ENCODE measurements around the gene OGFR. TPM values are rescaled to one million over a fixed set of nuclear protein-coding genes. Genes with fewer than 3 reads are reported as not detected.

Gene OGFR
- total RNA-seq, 2 experiments from 2014 or later = 67.0 to 76.6 TPM

DNA sequence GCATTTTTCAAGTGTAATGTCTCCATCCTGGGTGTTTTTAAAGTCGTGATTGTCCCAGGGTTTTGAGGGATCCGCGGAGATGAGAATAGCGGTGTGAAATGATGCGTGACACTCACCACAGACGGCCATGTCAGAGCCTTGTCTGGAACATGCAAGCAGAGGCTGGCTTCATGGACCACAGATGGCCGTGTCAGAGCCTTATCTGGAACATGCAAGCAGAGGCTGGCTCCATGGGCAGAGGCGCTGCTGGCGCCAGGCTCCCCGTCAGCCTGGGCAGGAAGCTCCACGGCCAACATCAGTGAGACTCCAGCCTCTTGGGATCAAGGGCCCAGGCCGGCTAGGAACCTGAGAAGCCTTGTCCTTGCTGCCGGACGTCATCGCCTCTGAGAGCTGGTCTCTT is 16.0 kb upstream of the OGFR start:
- H3K27ac Mint-ChIP-seq = no peak overlapping the region
- ChIA-PET POLR2A (no interaction called here), CTCF (interaction anchor here (1.2 to 2.7 kb wide), 4 partner anchors 16 to 289 kb away, joined by 3 to 10 read pairs (median 5); no protein-coding TSS in a partner anchor)
- H3K4me3 Mint-ChIP-seq = no peak overlapping the region
- H3K36me3 Mint-ChIP-seq (ENCODE audit: low read depth) = no peaks in the 10 kb centered on the region
- H3K4me1 Mint-ChIP-seq (ENCODE audit: low read depth) = peaks cover 25% of the 10 kb centered on the region
- H3K9me3 Mint-ChIP-seq (ENCODE audit: insufficient read depth) = no peaks in the 10 kb centered on the region
- no peak for DNase-seq
- no peaks in the 10 kb centered on the region for H3K27me3 Mint-ChIP-seq (ENCODE audit: low read depth)
- ATAC-seq = no peak

- no peak for ATAC-seq
- H3K4me1 Mint-ChIP-seq (ENCODE audit: low read depth) = peaks cover 33% of the 10 kb centered on the region
- CTCF ChIA-PET = interaction anchor here (1.1 to 3.3 kb wide), 9 partner anchors 10 to 291 kb away, joined by 3 to 24 read pairs (median 6); no protein-coding TSS in a partner anchor
- no peak overlapping the region for H3K4me3 Mint-ChIP-seq
- DNase-seq = no peak
- POLR2A ChIA-PET = no interaction called here
- H3K27ac Mint-ChIP-seq = no peak overlapping the region
- no peaks in the 10 kb centered on the region for H3K27me3 Mint-ChIP-seq (ENCODE audit: low read depth)
- H3K9me3 Mint-ChIP-seq (ENCODE audit: insufficient read depth) = no peaks in the 10 kb centered on the region
- H3K36me3 Mint-ChIP-seq (ENCODE audit: low read depth) = no peaks in the 10 kb centered on the region
These were observed 14.6 kb upstream of the OGFR start for GRCh38 chr20:62790075-62790474.

- ATAC-seq (peak; percentile 16), DNase-seq (peak; percentile 87)
- no peak overlapping the region for H3K27ac Mint-ChIP-seq
- no peaks in the 10 kb centered on the region for H3K9me3 Mint-ChIP-seq (ENCODE audit: insufficient read depth)
- H3K36me3 Mint-ChIP-seq (ENCODE audit: low read depth) = no peaks in the 10 kb centered on the region
- ChIA-PET CTCF (interaction anchor here (0.6 to 3.3 kb wide), 45 partner anchors 9 to 529 kb away, joined by 3 to 24 read pairs (median 4); partner anchors contain the start of gene SLCO4A1), POLR2A (interaction anchor here (0.8 to 1.3 kb wide), 2 partner anchors 17 to 174 kb away, joined by 3 to 5 read pairs; no protein-coding TSS in a partner anchor)
- no peak overlapping the region for H3K4me3 Mint-ChIP-seq
- peaks cover 36% of the 10 kb centered on the region for H3K4me1 Mint-ChIP-seq (ENCODE audit: low read depth)
- no peaks in the 10 kb centered on the region for H3K27me3 Mint-ChIP-seq (ENCODE audit: low read depth)
These were observed 13.1 kb upstream of the OGFR start for GRCh38 chr20:62791301-62792181.

GRCh38 chr20:62792182-62792939 is 12.3 kb upstream of the OGFR start:
- Mint-ChIP-seq H3K27ac (peak overlapping the region; percentile 62), H3K4me1 (ENCODE audit: low read depth) (peaks cover 40% of the 10 kb centered on the region), H3K36me3 (ENCODE audit: low read depth) (no peaks in the 10 kb centered on the region), H3K27me3 (ENCODE audit: low read depth) (no peaks in the 10 kb centered on the region), H3K9me3 (ENCODE audit: insufficient read depth) (no peaks in the 10 kb centered on the region), H3K4me3 (no peak overlapping the region)
- POLR2A ChIA-PET = interaction anchor here (0.8 to 1.3 kb wide), 2 partner anchors 16 to 175 kb away, joined by 3 to 5 read pairs; no protein-coding TSS in a partner anchor
- CTCF ChIA-PET = interaction anchor here (0.6 to 3.3 kb wide), 37 partner anchors 10 to 409 kb away, joined by 3 to 24 read pairs (median 4); partner anchors contain the start of gene SLCO4A1
- DNase-seq = no peak
- no peak for ATAC-seq

- H3K36me3 Mint-ChIP-seq (ENCODE audit: low read depth) = peaks cover 3% of the 10 kb centered on the region
- no peaks in the 10 kb centered on the region for H3K9me3 Mint-ChIP-seq (ENCODE audit: insufficient read depth)
- peaks cover 45% of the 10 kb centered on the region for H3K4me1 Mint-ChIP-seq (ENCODE audit: low read depth)
- no peaks in the 10 kb centered on the region for H3K27me3 Mint-ChIP-seq (ENCODE audit: low read depth)
- ATAC-seq (no peak), DNase-seq (no peak)
- ChIA-PET POLR2A (interaction anchor here (2.4 to 3.1 kb wide), 2 partner anchors 10 to 12 kb away, joined by 7 to 21 read pairs; partner anchors contain the start of gene OGFR), CTCF (interaction anchor here (1.0 to 3.3 kb wide), 18 partner anchors 11 to 383 kb away, joined by 3 to 18 read pairs (median 8); no protein-coding TSS in a partner anchor)
- peak overlapping the region; percentile 78 for H3K4me3 Mint-ChIP-seq
- peak overlapping the region; percentile 90 for H3K27ac Mint-ChIP-seq
These were observed 11.5 kb upstream of the OGFR start for GRCh38 chr20:62792940-62793756.

GRCh38 chr20:62793757-62794006 is 11.0 kb upstream of the OGFR start:
- Mint-ChIP-seq H3K4me1 (ENCODE audit: low read depth) (peaks cover 48% of the 10 kb centered on the region), H3K4me3 (peak overlapping the region; percentile 78), H3K27me3 (ENCODE audit: low read depth) (no peaks in the 10 kb centered on the region), H3K27ac (peak overlapping the region; percentile 90), H3K36me3 (ENCODE audit: low read depth) (peaks cover 8% of the 10 kb centered on the region), H3K9me3 (ENCODE audit: insufficient read depth) (no peaks in the 10 kb centered on the region)
- no peak for ATAC-seq
- no peak for DNase-seq
- ChIA-PET POLR2A (interaction anchor here (1.4 to 3.1 kb wide), 4 partner anchors 11 to 492 kb away, joined by 5 to 21 read pairs (median 6); partner anchors contain the start of gene OGFR), CTCF (interaction anchor here (0.8 to 1.8 kb wide), 13 partner anchors 10 to 411 kb away, joined by 3 to 9 read pairs (median 5); partner anchors contain the start of genes OGFR and SLCO4A1)

- peak; percentile 79 for ATAC-seq
- H3K36me3 Mint-ChIP-seq (ENCODE audit: low read depth) = peaks cover 11% of the 10 kb centered on the region
- H3K9me3 Mint-ChIP-seq (ENCODE audit: insufficient read depth) = no peaks in the 10 kb centered on the region
- CTCF ChIA-PET = interaction anchor here (0.7 to 1.8 kb wide), 17 partner anchors 9 to 412 kb away, joined by 3 to 9 read pairs (median 4); partner anchors contain the start of genes OGFR and SLCO4A1
- peaks cover 48% of the 10 kb centered on the region for H3K4me1 Mint-ChIP-seq (ENCODE audit: low read depth)
- H3K27ac Mint-ChIP-seq = peak overlapping the region; percentile 90
- DNase-seq = peak; percentile 96
- POLR2A ChIA-PET = interaction anchor here (0.9 to 3.1 kb wide), 14 partner anchors 11 to 492 kb away, joined by 3 to 21 read pairs (median 4); partner anchors contain the start of genes OGFR and SLCO4A1
- peak overlapping the region; percentile 78 for H3K4me3 Mint-ChIP-seq
- no peaks in the 10 kb centered on the region for H3K27me3 Mint-ChIP-seq (ENCODE audit: low read depth)
These were observed 10.5 kb upstream of the OGFR start for GRCh38 chr20:62794007-62794724.

- ChIA-PET CTCF (interaction anchor here (1.4 to 1.8 kb wide), 6 partner anchors 11 to 295 kb away, joined by 3 to 9 read pairs (median 6); partner anchors contain the start of gene OGFR), POLR2A (interaction anchor here (0.9 to 3.1 kb wide), 14 partner anchors 10 to 493 kb away, joined by 3 to 21 read pairs (median 4); partner anchors contain the start of genes OGFR and SLCO4A1)
- peak; percentile 75 for DNase-seq
- H3K27me3 Mint-ChIP-seq (ENCODE audit: low read depth) = no peaks in the 10 kb centered on the region
- peaks cover 51% of the 10 kb centered on the region for H3K4me1 Mint-ChIP-seq (ENCODE audit: low read depth)
- H3K36me3 Mint-ChIP-seq (ENCODE audit: low read depth) = peaks cover 20% of the 10 kb centered on the region
- no peaks in the 10 kb centered on the region for H3K9me3 Mint-ChIP-seq (ENCODE audit: insufficient read depth)
- ATAC-seq = peak; percentile 23
- H3K27ac Mint-ChIP-seq = peak overlapping the region; percentile 90
- H3K4me3 Mint-ChIP-seq = peak overlapping the region; percentile 78
These were observed 9.4 kb upstream of the OGFR start for GRCh38 chr20:62795023-62795761.

DNA sequence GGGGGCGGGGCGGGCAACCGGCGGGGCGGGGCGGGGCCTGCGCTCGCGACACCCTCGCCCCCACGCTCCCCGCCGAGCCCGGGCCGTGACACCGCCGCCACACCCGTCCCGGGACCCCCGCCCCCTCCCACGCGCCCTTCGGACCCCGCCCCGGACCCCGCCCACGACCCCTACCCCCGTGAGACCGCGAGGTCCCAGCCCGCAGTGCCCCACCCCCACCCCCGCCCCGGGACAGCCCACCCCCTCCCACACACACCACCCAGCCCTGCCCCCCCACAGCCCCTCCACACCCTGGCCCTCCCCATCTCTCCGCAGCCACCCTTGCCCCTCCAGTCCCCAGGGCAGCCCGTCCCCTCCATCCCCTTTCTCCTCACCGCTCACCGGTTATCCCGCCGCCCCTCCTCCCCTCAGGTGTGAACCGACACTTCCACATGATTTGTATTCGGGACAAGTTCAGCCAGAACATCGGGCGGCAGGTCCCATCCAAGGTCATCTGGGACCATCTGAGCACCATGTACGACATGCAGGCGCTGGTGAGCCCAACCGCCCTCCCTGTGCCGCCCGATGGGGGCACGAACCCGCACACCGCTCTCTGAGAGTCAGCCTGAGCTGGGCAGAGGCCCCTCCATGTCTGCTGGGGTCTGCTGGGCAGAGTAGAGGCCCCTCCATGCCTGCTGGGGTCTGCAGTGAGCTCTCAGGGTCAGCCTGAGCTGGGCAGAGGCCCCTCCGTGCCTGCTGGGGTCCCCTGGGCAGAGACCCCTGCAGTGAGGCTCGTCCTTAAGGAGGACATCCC is 7.7 kb upstream of the OGFR start:
- DNase-seq (no peak), ATAC-seq (no peak)
- ChIA-PET POLR2A (interaction anchor here (1.0 to 1.4 kb wide), 2 partner anchors 11 to 154 kb away, joined by 3 read pairs; partner anchors contain the start of gene SLCO4A1), CTCF (interaction anchor here (1.0 to 2.4 kb wide), 3 partner anchors 11 to 415 kb away, joined by 3 to 18 read pairs (median 5); no protein-coding TSS in a partner anchor)
- H3K4me1 Mint-ChIP-seq (ENCODE audit: low read depth) = peaks cover 43% of the 10 kb centered on the region
- peak overlapping the region; percentile 79 for H3K4me3 Mint-ChIP-seq
- H3K36me3 Mint-ChIP-seq (ENCODE audit: low read depth) = peaks cover 27% of the 10 kb centered on the region
- H3K27me3 Mint-ChIP-seq (ENCODE audit: low read depth) = no peaks in the 10 kb centered on the region
- H3K27ac Mint-ChIP-seq = peak overlapping the region; percentile 81
- H3K9me3 Mint-ChIP-seq (ENCODE audit: insufficient read depth) = no peaks in the 10 kb centered on the region

Measured in activated CD8-positive, alpha-beta T cell treated with anti-CD3 and anti-CD28 coated beads, Interleukin-2, amount 10 ng/mL, durations not matched to agents 7 days and 5 days (primary cell).